Measurements from ENCODE around the gene ILDR2. TPM values are rescaled to one million over a fixed set of nuclear protein-coding genes. Genes with fewer than 3 reads are reported as not detected.

Gene ILDR2
- total and polyA plus RNA-seq, 10 of the 15 experiments (the other 5 are each of a cell fraction or from before 2014, with no cell fraction given), result 0.05 to 5.3 (median 1.9) TPM

- no peak for TF ChIP-seq SUPT20H (IDR thresholded peaks at IDR 0.05; ENCODE audit: borderline replicate concordance, control insufficient read depth, low read depth, low read length)
- no peak for TF ChIP-seq PML (IDR thresholded peaks at IDR 0.05; ENCODE audit: low read length)
- no peak for TF ChIP-seq BCL11A (IDR thresholded peaks at IDR 0.05; ENCODE audit: low read depth, low read length)
- no peak for TF ChIP-seq KAT2A (conservative IDR thresholded peaks at IDR 0.05; ENCODE audit: control insufficient read depth, low read depth, low read length)
- no peak for TF ChIP-seq STAT3 (IDR thresholded peaks at IDR 0.05; ENCODE audit: low read depth, low read length)
- no peak for TF ChIP-seq FOXK2 (IDR thresholded peaks at IDR 0.05)
- no peak for TF ChIP-seq POU2F2 (IDR thresholded peaks at IDR 0.05; ENCODE audit: borderline replicate concordance, low read depth, low read length)
- TF ChIP-seq ZZZ3 (IDR thresholded peaks at IDR 0.05; ENCODE audit: control insufficient read depth, insufficient read length, low read depth), result no peak
- no peak for TF ChIP-seq POLR2AphosphoS2 (IDR thresholded peaks at IDR 0.05; ENCODE audit: low read depth, low read length)
- no peak for TF ChIP-seq FOS (IDR thresholded peaks at IDR 0.05; ENCODE audit: borderline replicate concordance, extremely low read depth, insufficient read length)
These were observed 23.7 kb upstream of the ILDR2 start (continued) for GRCh38 chr1:166999075-166999474.

GRCh38 chr1:166988974-166989515 is 13.7 kb upstream of the ILDR2 start, which contains the start of gene MAEL:
TSS of gene MAEL (plus strand) at chr1:166989280. CDS start at chr1:166989353, 73 bp downstream.
- POLR2A ChIA-PET, result no interaction called here
- in situ Hi-C loops (cut with MboI), result no loop called here
- TF ChIP-seq BMI1 (IDR thresholded peaks at IDR 0.05; ENCODE audit: borderline replicate concordance) (no peak), HSF1 (IDR thresholded peaks at IDR 0.05; ENCODE audit: low read depth, low read length) (no peak), DPF2 (IDR thresholded peaks at IDR 0.05) (no peak), RELA (IDR thresholded peaks at IDR 0.05; ENCODE audit: borderline replicate concordance, partially characterized antibody) (no peak), USF1 (IDR thresholded peaks at IDR 0.05; ENCODE audit: borderline replicate concordance, extremely low read length, insufficient read depth, low read depth, low read length) (no peak), ZNF384 (IDR thresholded peaks at IDR 0.05; ENCODE audit: borderline replicate concordance, low read depth, low read length) (no peak), ATF2 (IDR thresholded peaks at IDR 0.05; ENCODE audit: low read length) (no peak), NFIC (IDR thresholded peaks at IDR 0.05; ENCODE audit: low read depth, low read length) (no peak), RB1 (IDR thresholded peaks at IDR 0.05; ENCODE audit: borderline replicate concordance) (no peak), BRCA1 (IDR thresholded peaks at IDR 0.05; ENCODE audit: low read depth, low read length) (no peak), ZNF274 (IDR thresholded peaks at IDR 0.05; ENCODE audit: insufficient read depth, insufficient read length) (no peak), MYC (IDR thresholded peaks at IDR 0.05; ENCODE audit: insufficient read depth, insufficient read length, insufficient replicate concordance, low read length, severe bottlenecking) (no peak), POU2F2 (IDR thresholded peaks at IDR 0.05; ENCODE audit: borderline replicate concordance, low read depth, low read length) (no peak)

More at GRCh38 chr1:166988974-166989515, 13.7 kb upstream of the ILDR2 start, which contains the start of gene MAEL:
- BruUV-seq (replicated peaks), result no TSS peak
- no peaks in the 10 kb centered on the region for H3K79me2 ChIP-seq (ENCODE audit: control insufficient read depth, insufficient read depth, low read length)
- H3K4me3 ChIP-seq, result no peak within 1 kb of the TSS
- H3K27ac ChIP-seq (ENCODE audit: control insufficient read depth, insufficient read depth), result no peak within 1 kb of the TSS
- 89% methylated on average over 42 of the region's 45 CpGs for WGBS (ENCODE audit: insufficient coverage, insufficient replicate concordance, low lambda C conversion rate, missing lambda C conversion rate)
- H3K4me2 ChIP-seq (ENCODE audit: control insufficient read depth, insufficient read depth), result no peak within 1 kb of the TSS
- H3K27me3 ChIP-seq (replicated peaks in 1 of 2; ENCODE audit: control insufficient read depth in 2 of 2, insufficient read depth in 2 of 2, low read length in 1 of 2), result no peaks in the 10 kb centered on the region; a peak in 1 of 4 replicates
- intact Hi-C loops (cut with micrococcal nuclease; ENCODE audit: unreplicated experiment), result no loop called here
- CTCF ChIA-PET, result no interaction called here
- RAD21 ChIA-PET (ENCODE audit: unreplicated experiment), result no interaction called here
- SMC1A ChIA-PET (ENCODE audit: uncharacterized antibody, unreplicated experiment), result interaction anchor here (0.5 kb wide), 1 partner anchor 1006 kb away, joined by 3 read pairs; no protein-coding TSS in a partner anchor
- H3K9ac ChIP-seq (ENCODE audit: control insufficient read depth, insufficient read depth, low read length), result no peak within 1 kb of the TSS
- FAIRE-seq (no peak), ATAC-seq (no peak), DNase-seq (ENCODE audit: low read depth, low spot score) (no peak)
- H4K20me1 ChIP-seq (ENCODE audit: control insufficient read depth, insufficient read depth), result no peaks in the 10 kb centered on the region
- H3K36me3 ChIP-seq (ENCODE audit: control insufficient read depth in 2 of 2, insufficient read depth in 2 of 2, low read length in 1 of 2), result no peaks in the 10 kb centered on the region
- no peak within 1 kb of the TSS for H2AFZ ChIP-seq (ENCODE audit: control insufficient read depth, low read depth, low read length)
- H3K4me1 ChIP-seq (ENCODE audit: control insufficient read depth, insufficient read depth, low read length), result no peaks in the 10 kb centered on the region
- no peaks in the 10 kb centered on the region for H3K9me3 ChIP-seq (replicated peaks; ENCODE audit: control insufficient read depth, insufficient read depth, low read length)
